Measurements from ENCODE around the gene CIC.

CIC gene

GRCh38 chr19:42268704-42269477, at the start of gene CIC:
Gene CIC, plus strand, starts transcription at chr19:42269252. Its CDS starts 2,532 bp downstream, at chr19:42271784.
- Mint-ChIP-seq H3K4me3 (peak within 1 kb of the TSS in 1 of 2 donors; percentile 92), H3K9me3 (no peaks in the 10 kb centered on the region), H3K27me3 (no peaks in the 10 kb centered on the region), H3K4me1 (peaks cover 30% of the 10 kb centered on the region), H3K27ac (peak within 1 kb of the TSS; percentile 95 to 99)
- peak; percentile 91 for ATAC-seq
- peak; percentile 99 for DNase-seq

- peak within 1 kb of the TSS; percentile 92 to 95 for H3K27ac Mint-ChIP-seq
- H3K9me3 Mint-ChIP-seq, result no peaks in the 10 kb centered on the region
- DNase-seq (peak; percentile 97 to 98), ATAC-seq (peak; percentile 90)
- H3K4me1 Mint-ChIP-seq, result peaks cover 64% of the 10 kb centered on the region
- no peaks in the 10 kb centered on the region for H3K27me3 Mint-ChIP-seq
- peak within 1 kb of the TSS; percentile 92 to 93 for H3K4me3 Mint-ChIP-seq
These were observed 49.0 kb upstream of the CIC start, which contains the start of gene ZNF526 for GRCh38 chr19:42219812-42220750. Gene ZNF526, plus strand, starts transcription at chr19:42220312. Its CDS starts 4,092 bp downstream, at chr19:42224404.

- H3K4me3 Mint-ChIP-seq, result peak overlapping the region; percentile 92 to 93
- ATAC-seq (no peak), DNase-seq (no peak)
- H3K4me1 Mint-ChIP-seq, result peaks cover 59% of the 10 kb centered on the region
- no peaks in the 10 kb centered on the region for H3K9me3 Mint-ChIP-seq
- H3K27ac Mint-ChIP-seq, result peak overlapping the region; percentile 92 to 95
- no peaks in the 10 kb centered on the region for H3K27me3 Mint-ChIP-seq
These were observed 48.3 kb upstream of the CIC start for GRCh38 chr19:42220751-42221097.

- Mint-ChIP-seq H3K27me3 (no peaks in the 10 kb centered on the region), H3K4me3 (no peak overlapping the region), H3K9me3 (no peaks in the 10 kb centered on the region), H3K4me1 (peaks cover 68% of the 10 kb centered on the region), H3K27ac (no peak overlapping the region)
- no peak for ATAC-seq
- no peak for DNase-seq
These were observed 43.9 kb upstream of the CIC start for GRCh38 chr19:42224940-42225717.

GRCh38 chr19:42225718-42226292, 43.2 kb upstream of the CIC start:
- no peak overlapping the region for H3K27ac Mint-ChIP-seq
- H3K4me1 Mint-ChIP-seq, result peaks cover 70% of the 10 kb centered on the region

GRCh38 chr19:42226886-42227285, 42.2 kb upstream of the CIC start:
- H3K27me3 Mint-ChIP-seq, result no peaks in the 10 kb centered on the region
- no peak overlapping the region for H3K4me3 Mint-ChIP-seq
- no peak for ATAC-seq
- no peaks in the 10 kb centered on the region for H3K9me3 Mint-ChIP-seq
- DNase-seq, result no peak
- no peak overlapping the region for H3K27ac Mint-ChIP-seq
- peaks cover 73% of the 10 kb centered on the region for H3K4me1 Mint-ChIP-seq

More at GRCh38 chr19:42225718-42226292, 43.2 kb upstream of the CIC start:
- DNase-seq (no peak), ATAC-seq (no peak)
- no peak overlapping the region for H3K4me3 Mint-ChIP-seq
- H3K9me3 Mint-ChIP-seq, result no peaks in the 10 kb centered on the region
- no peaks in the 10 kb centered on the region for H3K27me3 Mint-ChIP-seq

GRCh38 chr19:42228641-42229040, 40.4 kb upstream of the CIC start:
- peak overlapping the region in 1 of 2 donors; percentile 92 for H3K27ac Mint-ChIP-seq
- DNase-seq (no peak), ATAC-seq (no peak)
- peaks cover 63% of the 10 kb centered on the region for H3K4me1 Mint-ChIP-seq
- no peak overlapping the region for H3K4me3 Mint-ChIP-seq
- no peaks in the 10 kb centered on the region for H3K9me3 Mint-ChIP-seq
- no peaks in the 10 kb centered on the region for H3K27me3 Mint-ChIP-seq

- peaks cover 66% of the 10 kb centered on the region for H3K4me1 Mint-ChIP-seq
- ATAC-seq (no peak), DNase-seq (no peak)
- H3K4me3 Mint-ChIP-seq, result no peak overlapping the region
- H3K9me3 Mint-ChIP-seq, result no peaks in the 10 kb centered on the region
- H3K27ac Mint-ChIP-seq, result peak overlapping the region; percentile 49 to 72
- no peaks in the 10 kb centered on the region for H3K27me3 Mint-ChIP-seq
These were observed 39.7 kb upstream of the CIC start for GRCh38 chr19:42229301-42229854.

- Mint-ChIP-seq H3K27me3 (no peaks in the 10 kb centered on the region), H3K9me3 (no peaks in the 10 kb centered on the region), H3K27ac (peak overlapping the region; percentile 49 to 72), H3K4me1 (peaks cover 63% of the 10 kb centered on the region), H3K4me3 (no peak overlapping the region)
- no peak for DNase-seq
- no peak for ATAC-seq
These were observed 39.1 kb upstream of the CIC start for GRCh38 chr19:42229855-42230351.

GRCh38 chr19:42230571-42230970, 38.5 kb upstream of the CIC start:
- no peaks in the 10 kb centered on the region for H3K9me3 Mint-ChIP-seq
- H3K4me1 Mint-ChIP-seq, result peaks cover 66% of the 10 kb centered on the region
- H3K4me3 Mint-ChIP-seq, result no peak overlapping the region
- H3K27ac Mint-ChIP-seq, result no peak overlapping the region
- DNase-seq, result no peak
- H3K27me3 Mint-ChIP-seq, result no peaks in the 10 kb centered on the region
- ATAC-seq, result peak; percentile 5

GRCh38 chr19:42232435-42232834, 36.6 kb upstream of the CIC start:
- Mint-ChIP-seq H3K9me3 (no peaks in the 10 kb centered on the region), H3K4me3 (no peak overlapping the region), H3K4me1 (peaks cover 65% of the 10 kb centered on the region), H3K27me3 (no peaks in the 10 kb centered on the region), H3K27ac (no peak overlapping the region)
- no peak for ATAC-seq
- DNase-seq, result no peak

GRCh38 chr19:42233106-42233505, 35.9 kb upstream of the CIC start:
- Mint-ChIP-seq H3K4me3 (no peak overlapping the region), H3K9me3 (no peaks in the 10 kb centered on the region), H3K4me1 (peaks cover 61% of the 10 kb centered on the region), H3K27me3 (no peaks in the 10 kb centered on the region), H3K27ac (peak overlapping the region in 1 of 2 donors; percentile 84)
- no peak for DNase-seq
- no peak for ATAC-seq

GRCh38 chr19:42233678-42234292, 35.3 kb upstream of the CIC start:
- no peak overlapping the region for H3K4me3 Mint-ChIP-seq
- no peak for ATAC-seq

GRCh38 chr19:42234364-42234763, 34.7 kb upstream of the CIC start:
- no peak for ATAC-seq
- no peak overlapping the region for H3K4me3 Mint-ChIP-seq
- H3K27ac Mint-ChIP-seq, result peak overlapping the region in 1 of 2 donors; percentile 44
- no peaks in the 10 kb centered on the region for H3K9me3 Mint-ChIP-seq
- no peaks in the 10 kb centered on the region for H3K27me3 Mint-ChIP-seq
- peaks cover 54% of the 10 kb centered on the region for H3K4me1 Mint-ChIP-seq
- no peak for DNase-seq

More at GRCh38 chr19:42233678-42234292, 35.3 kb upstream of the CIC start:
- Mint-ChIP-seq H3K27ac (peak overlapping the region in 1 of 2 donors; percentile 84), H3K9me3 (no peaks in the 10 kb centered on the region), H3K27me3 (no peaks in the 10 kb centered on the region), H3K4me1 (peaks cover 54% of the 10 kb centered on the region)
- DNase-seq, result no peak

All from stimulated activated naive CD8-positive, alpha-beta T cell treated with anti-CD3 and anti-CD28 coated beads, Interleukin-15, amount 100 ng/mL, for 72 hours (primary cell).